Kidney (tissue), 14 donors: ENCODE data around the gene CARD10. TPM values are rescaled to one million over a fixed set of nuclear protein-coding genes. Genes with fewer than 3 reads are reported as not detected.

ENCODE experiments used
- DNase-seq, 5 donors: peaks; one replicate each; pipeline ENCODE4 v3.0.0-alpha.2; 2013 to 2020
- FAIRE-seq: peaks from 2 replicates; lab custom pipeline; 2012; peaks lifted over from hg19 to GRCh38; lab: Jason Lieb, UNC
- H3K27ac ChIP-seq, 2 donors: one replicate each; pipeline ENCODE4 v1.7.0; 2013; ENCODE audit warnings: low read depth in 2 of 2, low read length in 2 of 2, inconsistent platforms in 1 of 2
- H3K27me3 ChIP-seq: one replicate; pipeline ENCODE4 v1.7.1; 2013; ENCODE audit warnings: low read length, inconsistent platforms; ENCODE audit not compliant: control insufficient read depth, insufficient read depth
- H3K36me3 ChIP-seq, 3 donors: one replicate each; pipeline versions ENCODE4 v1.7.0 to v1.7.1; 2013; ENCODE audit warnings: low read length in 3 of 3, control low read depth in 1 of 3, inconsistent platforms in 1 of 3; ENCODE audit not compliant: insufficient read depth in 3 of 3, control insufficient read depth in 2 of 3
- H3K4me1 ChIP-seq, 3 donors: one replicate each; pipeline versions ENCODE4 v1.7.0 to v1.7.1; 2013; ENCODE audit warnings: low read length in 3 of 3, inconsistent platforms in 1 of 3, low read depth in 1 of 3; ENCODE audit not compliant: control insufficient read depth in 2 of 3, insufficient read depth in 2 of 3
- H3K4me3 ChIP-seq, 3 donors: one replicate each; pipeline versions ENCODE4 v1.7.0 to v1.8.1; 2013; ENCODE audit warnings: low read length in 3 of 3, control low read depth in 1 of 3, inconsistent platforms in 1 of 3
- H3K9ac ChIP-seq, 3 donors: one replicate each; pipeline versions ENCODE4 v1.7.0 to v1.7.1; 2013; ENCODE audit warnings: low read length in 3 of 3, control low read depth in 1 of 3, inconsistent platforms in 1 of 3
- H3K9me3 ChIP-seq, 3 donors: one replicate each; pipeline versions ENCODE4 v1.7.0 to v1.7.1; 2013; ENCODE audit warnings: low read length in 3 of 3, control low read depth in 1 of 3, inconsistent platforms in 1 of 3; ENCODE audit not compliant: control insufficient read depth in 2 of 3, insufficient read depth in 1 of 3
- CTCF ChIP-seq: IDR thresholded peaks from 3 replicates; pipeline ENCODE4 v1.5.1; 2012; ENCODE audit warnings: mild to moderate bottlenecking, moderate library complexity, borderline replicate concordance; ENCODE audit not compliant: insufficient read depth; ENCODE audit errors: extremely low read depth
- intact Hi-C: fragments of 100-400 bp; cut with DNase I; formaldehyde crosslinking; loops from one replicate; pipeline ENCODE4 v1.11.1; 2022
- polyA plus RNA-seq: library from polyadenylated mRNA; stranded (reverse); fragments of 350-450 nt; fragmentation: Illumina TruSeq; extraction: RNeasy Lipid Tissue Mini Kit (QIAGEN cat#74804); gene quantifications from one replicate; pipeline ENCODE4 v1.2.3, GENCODE V29; 2014; ENCODE audit warnings: low read depth, low replicate concordance; ENCODE audit not compliant: insufficient read depth
- total RNA-seq: library from RNA; stranded (reverse); fragmentation: NEBNext Ultra II Directional; extraction: Animal tissue kit (Norgen Biotek cat#: 25700); gene quantifications from one replicate; pipeline ENCODE4 v1.2.1, GENCODE V29; 2021
- donor health status: control.
- donor health status: control.
- donor health status: control.
- donor health status: control.
- donor health status: control.
- donor health status: DM: yes; HTN: yes; CAD: no.
- donor health status: Normal renal cell carcinoma (clear cell type).

Gene CARD10
- total and polyA plus RNA-seq, 2 donors from 2014 or later = 32.4 to 42.3 TPM

GRCh38 chr22:37507731-37508130, 11.5 kb downstream of the CARD10 start:
- H3K4me1 ChIP-seq = peaks cover 4 to 33% (median 27%) of the 10 kb centered on the region in 3 donors
- no peak for DNase-seq
- no peak for FAIRE-seq

GRCh38 chr22:37505989-37506388, 13.2 kb downstream of the CARD10 start:
- peak in 1 of 5 donors; percentile 48 for DNase-seq
- no peak overlapping the region for H3K27ac ChIP-seq
- H3K9ac ChIP-seq = no peak overlapping the region

More at GRCh38 chr22:37507731-37508130, 11.5 kb downstream of the CARD10 start:
- no peaks in the 10 kb centered on the region for H3K9me3 ChIP-seq
- H3K27ac ChIP-seq = no peak overlapping the region
- no peaks in the 10 kb centered on the region for H3K27me3 ChIP-seq
- TF ChIP-seq CTCF = no peak
- H3K9ac ChIP-seq = no peak overlapping the region
- no peak overlapping the region for H3K4me3 ChIP-seq
- peaks cover 3 to 51% (median 9%) of the 10 kb centered on the region in 3 donors for H3K36me3 ChIP-seq
- intact Hi-C loops = no loop called here

GRCh38 chr22:37505565-37505964, 13.7 kb downstream of the CARD10 start:
- H3K36me3 ChIP-seq = peaks cover 3 to 51% (median 9%) of the 10 kb centered on the region in 3 donors
- no peaks in the 10 kb centered on the region for H3K9me3 ChIP-seq
- no peak overlapping the region for H3K27ac ChIP-seq
- TF ChIP-seq CTCF = no peak
- no peak for FAIRE-seq
- peaks cover 12 to 42% (median 33%) of the 10 kb centered on the region in 3 donors for H3K4me1 ChIP-seq
- no peak overlapping the region for H3K4me3 ChIP-seq
- no peak for DNase-seq
- intact Hi-C loops = no loop called here
- no peaks in the 10 kb centered on the region for H3K27me3 ChIP-seq
- H3K9ac ChIP-seq = no peak overlapping the region

More at GRCh38 chr22:37505989-37506388, 13.2 kb downstream of the CARD10 start:
- H3K4me1 ChIP-seq = peaks cover 8 to 39% (median 31%) of the 10 kb centered on the region in 3 donors
- peaks cover 3 to 51% (median 9%) of the 10 kb centered on the region in 3 donors for H3K36me3 ChIP-seq
- no peak for TF ChIP-seq CTCF
- no peaks in the 10 kb centered on the region for H3K27me3 ChIP-seq
- H3K9me3 ChIP-seq = no peaks in the 10 kb centered on the region
- intact Hi-C loops = no loop called here
- no peak for FAIRE-seq
- no peak overlapping the region for H3K4me3 ChIP-seq

GRCh38 chr22:37504964-37505363, 14.3 kb downstream of the CARD10 start:
- no peaks in the 10 kb centered on the region for H3K27me3 ChIP-seq
- FAIRE-seq = no peak
- peaks cover 3 to 51% (median 9%) of the 10 kb centered on the region in 3 donors for H3K36me3 ChIP-seq
- intact Hi-C loops = no loop called here
- H3K9ac ChIP-seq = no peak overlapping the region
- DNase-seq = no peak
- TF ChIP-seq CTCF = no peak
- H3K4me3 ChIP-seq = no peak overlapping the region
- no peaks in the 10 kb centered on the region for H3K9me3 ChIP-seq
- H3K27ac ChIP-seq = peak overlapping the region; percentile 47 to 91
- peaks cover 14 to 40% (median 34%) of the 10 kb centered on the region in 3 donors for H3K4me1 ChIP-seq
